Pancreas (tissue), 10 donors: Measurements from ENCODE around the gene PMM2. TPM values are rescaled to one million over a fixed set of nuclear protein-coding genes. Genes with fewer than 3 reads are reported as not detected.

ENCODE experiments used
- ATAC-seq, 4 donors: fragments of 200-7000 bp; cut with Tn5 transposase; one replicate each; pipeline versions ENCODE4 v1.8.0 to v1.9.1; 2020; ENCODE audit warnings: mild to moderate bottlenecking in 4 of 4, moderate library complexity in 4 of 4
- DNase-seq, 6 donors: peaks; one replicate each; pipeline ENCODE4 v3.0.0-alpha.2; 2020
- FAIRE-seq: peaks from 2 replicates; lab custom pipeline; 2012; peaks lifted over from hg19 to GRCh38; lab: Jason Lieb, UNC
- H3K27ac ChIP-seq, 4 donors: fragments of 200-600 bp; sonication (generic); 1 replicate in 3 of 4; 2 replicates in 1 of 4; pipeline versions ENCODE4 v1.5.0 to v1.8.0; 2020
- H3K27me3 ChIP-seq, 4 donors: fragments of 200-600 bp; one replicate each; pipeline ENCODE4 v1.8.0; 2021
- H3K36me3 ChIP-seq, 3 donors: fragments of 200-600 bp; sonication (generic) in 1 of 3; one replicate each; pipeline versions ENCODE4 v1.5.0 to v1.8.0; 2020 to 2021
- H3K4me1 ChIP-seq, 3 donors: fragments of 200-600 bp; one replicate each; pipeline ENCODE4 v1.8.0; 2021
- H3K4me3 ChIP-seq, 4 donors: fragments of 200-600 bp; sonication (generic) in 2 of 4; one replicate each; pipeline versions ENCODE4 v1.5.0 to v1.8.0; 2020 to 2021
- H3K9me3 ChIP-seq, 4 donors: fragments of 200-600 bp; one replicate each; pipeline ENCODE4 v1.8.0; 2021
- CTCF ChIP-seq, 4 donors: fragments of 200-600 bp; sonication (generic) in 3 of 4; IDR thresholded peaks; one replicate each; pipeline versions ENCODE4 v1.5.0 to v1.8.0; 2021; ENCODE audit warnings: antibody characterized with exemption in 4 of 4
- WGBS, 2 donors: extraction: QIAGEN DNeasy Blood & Tissue Kit; methylation state at CpG; one replicate each; pipeline ENCODE4 v1.1.7; 2013; 5-methylcytosine and 5-hydroxymethylcytosine counted together
- intact Hi-C, 3 donors: fragments of 100-400 bp; cut with DNase I; formaldehyde crosslinking; loops; one replicate each; pipeline versions ENCODE4 v1.11.1 to v1.14.2; 2022
- polyA plus RNA-seq, 2 donors: library from polyadenylated mRNA; stranded (reverse); fragments of 200-250 nt; gene quantifications; one replicate each; pipeline ENCODE4 v1.2.3, GENCODE V29; 2013
- total RNA-seq, 6 donors: library from RNA; stranded (reverse); fragmentation: NEBNext Ultra II Directional in 4 of 6; extraction: Animal tissue kit (Norgen Biotek cat#: 25700) in 4 of 6; gene quantifications; one replicate each; pipeline versions ENCODE4 v1.2.1 to v1.2.4, GENCODE V29; 2021 to 2023
- donor health status: healthy with polysubstance abuse.
- donor health status: DM: no; HTN: no; CAD: no; lungs with moderate emphysema.
- donor health status: DM: no; HTN: no; CAD: no.
- donor health status: control.
- donor health status: control.
- donor health status: Bipolar disorder and iron deficiency.
- donor health status: DM: yes; HTN: yes; CAD: no.
- donor health status: DM: no; HTN: no; CAD: no.
- donor health status: DM: no; HTN: no; CAD: no.
- donor health status: DM: yes; HTN: yes; CAD: no.

The PMM2 gene
- total and polyA plus RNA-seq, 8 donors: 19.2 to 40.3 (median 28.7) TPM

GRCh38 chr16:8812162-8812843 lies 14.7 kb downstream of the PMM2 start:
- H3K27ac ChIP-seq: no peak overlapping the region
- peaks cover 0 to 2% (median 0%) of the 10 kb centered on the region in 3 donors for H3K4me1 ChIP-seq
- DNase-seq (no peak), ATAC-seq (no peak), FAIRE-seq (no peak)
- intact Hi-C loops: no loop called here
- no peak for TF ChIP-seq CTCF (IDR thresholded peaks at IDR 0.05)
- no peaks in the 10 kb centered on the region for H3K9me3 ChIP-seq
- peaks cover 7 to 84% (median 55%) of the 10 kb centered on the region in 3 donors for H3K36me3 ChIP-seq
- 82 to 84% methylated on average over 12 of the region's 12 CpGs for WGBS, 2 donors
- H3K4me3 ChIP-seq: no peak overlapping the region
- H3K27me3 ChIP-seq: no peaks in the 10 kb centered on the region

DNA sequence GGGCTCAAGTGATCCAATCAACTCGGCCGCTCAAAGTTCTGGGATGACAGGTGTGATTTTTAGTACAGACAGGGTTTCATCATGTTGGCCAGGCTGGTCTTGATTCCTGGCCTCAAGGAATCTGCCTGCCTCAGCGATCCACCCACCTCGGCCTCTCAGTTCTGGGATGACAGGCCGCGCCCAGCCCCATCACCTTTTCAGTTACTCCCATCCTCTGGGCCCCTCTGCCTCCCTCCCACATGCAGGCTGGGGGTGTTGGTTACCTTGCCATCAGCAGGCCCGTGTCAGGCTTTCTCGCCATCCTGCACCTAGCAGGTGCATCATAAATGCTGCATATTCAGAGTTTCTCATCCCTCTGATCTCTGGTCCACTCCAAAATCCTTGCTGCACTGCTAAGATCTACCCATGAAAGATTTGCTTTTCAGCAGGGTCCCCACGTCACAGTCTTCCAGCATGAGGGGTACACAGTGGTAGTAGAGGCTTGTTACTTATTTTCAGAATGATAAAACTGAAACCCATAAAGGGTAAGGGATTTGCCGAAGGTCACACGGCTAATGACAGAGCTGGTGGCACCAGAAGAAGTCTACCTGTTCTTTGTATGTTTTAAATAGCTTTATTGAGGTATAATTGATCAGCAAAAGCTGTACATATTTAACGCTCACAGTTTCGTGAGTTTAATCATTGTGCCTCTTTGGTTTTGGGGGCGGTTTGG lies 16.6 kb downstream of the PMM2 start:
- intact Hi-C loops: no loop called here
- H3K9me3 ChIP-seq: no peaks in the 10 kb centered on the region
- H3K4me3 ChIP-seq: no peak overlapping the region
- no peak for TF ChIP-seq CTCF (IDR thresholded peaks at IDR 0.05)
- no peak for FAIRE-seq
- ATAC-seq: no peak
- no peaks in the 10 kb centered on the region for H3K4me1 ChIP-seq
- no peaks in the 10 kb centered on the region for H3K27me3 ChIP-seq
- DNase-seq: no peak
- no peak overlapping the region for H3K27ac ChIP-seq
- H3K36me3 ChIP-seq: peaks cover 7 to 76% (median 40%) of the 10 kb centered on the region in 3 donors
- 93 to 96% methylated on average over 14 of the region's 14 CpGs for WGBS, 2 donors

GRCh38 chr16:8816967-8817655 lies 19.5 kb downstream of the PMM2 start:
- FAIRE-seq: no peak
- TF ChIP-seq CTCF (IDR thresholded peaks at IDR 0.05): no peak
- Histone ChIP-seq H3K27ac (no peak overlapping the region), H3K4me3 (no peak overlapping the region), H3K9me3 (no peaks in the 10 kb centered on the region), H3K36me3 (peaks cover 3 to 52% (median 34%) of the 10 kb centered on the region in 3 donors), H3K4me1 (no peaks in the 10 kb centered on the region), H3K27me3 (no peaks in the 10 kb centered on the region)
- no peak for DNase-seq
- ATAC-seq: no peak
- intact Hi-C loops: no loop called here
- 87 to 90% methylated on average over 6 of the region's 6 CpGs for WGBS, 2 donors

DNA sequence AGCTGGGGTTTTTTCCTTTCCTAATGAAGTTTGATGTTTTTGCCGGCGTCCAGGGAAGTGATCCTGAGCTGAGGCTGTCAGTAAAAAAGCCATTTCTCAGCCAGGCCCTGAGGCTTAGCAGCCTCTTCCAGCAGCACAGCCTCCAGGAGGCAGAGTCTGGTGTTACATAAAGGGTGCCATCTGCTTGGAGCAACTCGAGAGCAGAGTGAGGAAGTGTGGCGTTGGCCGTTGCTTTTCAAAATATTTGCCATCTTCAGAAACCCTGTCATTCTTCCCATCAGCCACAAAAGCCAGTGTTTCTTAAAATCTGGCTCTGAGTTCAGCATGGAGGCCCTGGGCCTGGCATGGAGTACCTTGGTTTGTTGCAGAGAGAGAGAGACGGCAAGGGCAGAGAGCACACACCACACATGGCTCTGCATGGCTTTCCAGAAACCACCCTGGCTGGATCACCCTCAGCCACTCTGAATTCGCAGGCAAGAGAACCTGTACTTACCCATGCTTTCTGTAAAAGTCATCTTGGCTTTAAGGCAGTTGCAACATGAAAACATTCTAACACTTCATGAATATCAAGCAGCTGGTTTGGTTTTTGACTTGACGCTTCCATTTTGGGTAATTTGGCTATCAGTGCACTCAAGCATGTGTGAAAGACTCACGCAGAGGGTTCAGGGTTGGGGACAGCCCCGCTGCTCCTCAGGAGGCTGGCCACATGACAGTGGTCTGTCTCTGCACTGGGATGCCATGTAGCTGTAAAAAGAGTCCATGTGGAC lies 21.0 kb downstream of the PMM2 start:
- Histone ChIP-seq H3K36me3 (peaks cover 3 to 36% (median 22%) of the 10 kb centered on the region in 3 donors), H3K27me3 (no peaks in the 10 kb centered on the region), H3K27ac (no peak overlapping the region), H3K4me3 (no peak overlapping the region), H3K4me1 (no peaks in the 10 kb centered on the region), H3K9me3 (no peaks in the 10 kb centered on the region)
- DNase-seq (no peak), FAIRE-seq (no peak), ATAC-seq (no peak)
- intact Hi-C loops: no loop called here
- 87 to 92% methylated on average over 10 of the region's 10 CpGs for WGBS, 2 donors
- TF ChIP-seq CTCF (IDR thresholded peaks at IDR 0.05): no peak
